Measurements from ENCODE around the gene HAO2. TPM values are rescaled to one million over a fixed set of nuclear protein-coding genes. Genes with fewer than 3 reads are reported as not detected.

Gene HAO2
- total RNA-seq, 1 experiment from 2014 or later, result not detected

GRCh38 chr1:119440721-119441307 lies 72.2 kb downstream of the HAO2 start:
- Histone ChIP-seq H3K27ac (ENCODE audit: low read length) (no peak overlapping the region), H3K9me3 (ENCODE audit: control insufficient read depth, insufficient read depth, low read depth, low read length) (no peaks in the 10 kb centered on the region), H3K36me3 (ENCODE audit: control insufficient read depth, insufficient read depth, low read length) (no peaks in the 10 kb centered on the region), H3K4me3 (ENCODE audit: low read depth in 2 of 2, low read length in 2 of 2) (no peak overlapping the region), H3K4me1 (ENCODE audit: control insufficient read depth, insufficient read depth, low read length) (no peaks in the 10 kb centered on the region), H3K27me3 (ENCODE audit: control insufficient read depth, insufficient read depth, low read length) (peaks cover 5% of the 10 kb centered on the region)
- no TSS peak for BruUV-seq (replicated peaks)
- in situ Hi-C loops (cut with HindIII; ENCODE audit: low pct_unique_long_range_greater_than_20kb, low sequenced_read_pairs) (no loop called here), intact Hi-C loops (cut with micrococcal nuclease; ENCODE audit: unreplicated experiment) (no loop called here)
- ATAC-seq (no peak), DNase-seq (ENCODE audit: low read depth, low spot score) (no peak)
- TF ChIP-seq TCF7L2 (IDR thresholded peaks at IDR 0.05; ENCODE audit: low read depth, low read length) (no peak), SIN3A (IDR thresholded peaks at IDR 0.05; ENCODE audit: borderline replicate concordance, insufficient read depth, low read depth, low read length) (no peak), REST (IDR thresholded peaks at IDR 0.05; ENCODE audit: insufficient read depth in 1 of 2, low read depth in 2 of 2, low read length in 1 of 2) (no peak), CTCF (IDR thresholded peaks at IDR 0.05) (no peak), POLR2AphosphoS5 (IDR thresholded peaks at IDR 0.05; ENCODE audit: low read depth, low read length) (no peak)
- ChIA-PET POLR2A (no interaction called here), CTCF (no interaction called here)

- Histone ChIP-seq H3K27ac (ENCODE audit: low read length) (no peak overlapping the region), H3K36me3 (ENCODE audit: control insufficient read depth, insufficient read depth, low read length) (no peaks in the 10 kb centered on the region), H3K4me1 (ENCODE audit: control insufficient read depth, insufficient read depth, low read length) (no peaks in the 10 kb centered on the region), H3K4me3 (ENCODE audit: low read depth in 2 of 2, low read length in 2 of 2) (no peak overlapping the region), H3K9me3 (ENCODE audit: control insufficient read depth, insufficient read depth, low read depth, low read length) (no peaks in the 10 kb centered on the region), H3K27me3 (ENCODE audit: control insufficient read depth, insufficient read depth, low read length) (peaks cover 5% of the 10 kb centered on the region)
- no TSS peak for BruUV-seq (replicated peaks)
- in situ Hi-C loops (cut with HindIII; ENCODE audit: low pct_unique_long_range_greater_than_20kb, low sequenced_read_pairs) (no loop called here), intact Hi-C loops (cut with micrococcal nuclease; ENCODE audit: unreplicated experiment) (no loop called here)
- TF ChIP-seq REST (IDR thresholded peaks at IDR 0.05; ENCODE audit: insufficient read depth in 1 of 2, low read depth in 2 of 2, low read length in 1 of 2) (no peak), POLR2AphosphoS5 (IDR thresholded peaks at IDR 0.05; ENCODE audit: low read depth, low read length) (no peak), TCF7L2 (IDR thresholded peaks at IDR 0.05; ENCODE audit: low read depth, low read length) (no peak), SIN3A (IDR thresholded peaks at IDR 0.05; ENCODE audit: borderline replicate concordance, insufficient read depth, low read depth, low read length) (no peak), CTCF (IDR thresholded peaks at IDR 0.05) (no peak)
- ChIA-PET CTCF (no interaction called here), POLR2A (no interaction called here)
- DNase-seq (ENCODE audit: low read depth, low spot score) (no peak), ATAC-seq (no peak)
Measured at GRCh38 chr1:119442756-119443155, 74.2 kb downstream of the HAO2 start.
